Measurements from ENCODE around the gene ANGPTL2.

The ANGPTL2 gene

GRCh38 chr9:127136081-127136879, 13.8 kb upstream of the ANGPTL2 start:
- no peak for DNase-seq (ENCODE audit: low read depth)

DNA sequence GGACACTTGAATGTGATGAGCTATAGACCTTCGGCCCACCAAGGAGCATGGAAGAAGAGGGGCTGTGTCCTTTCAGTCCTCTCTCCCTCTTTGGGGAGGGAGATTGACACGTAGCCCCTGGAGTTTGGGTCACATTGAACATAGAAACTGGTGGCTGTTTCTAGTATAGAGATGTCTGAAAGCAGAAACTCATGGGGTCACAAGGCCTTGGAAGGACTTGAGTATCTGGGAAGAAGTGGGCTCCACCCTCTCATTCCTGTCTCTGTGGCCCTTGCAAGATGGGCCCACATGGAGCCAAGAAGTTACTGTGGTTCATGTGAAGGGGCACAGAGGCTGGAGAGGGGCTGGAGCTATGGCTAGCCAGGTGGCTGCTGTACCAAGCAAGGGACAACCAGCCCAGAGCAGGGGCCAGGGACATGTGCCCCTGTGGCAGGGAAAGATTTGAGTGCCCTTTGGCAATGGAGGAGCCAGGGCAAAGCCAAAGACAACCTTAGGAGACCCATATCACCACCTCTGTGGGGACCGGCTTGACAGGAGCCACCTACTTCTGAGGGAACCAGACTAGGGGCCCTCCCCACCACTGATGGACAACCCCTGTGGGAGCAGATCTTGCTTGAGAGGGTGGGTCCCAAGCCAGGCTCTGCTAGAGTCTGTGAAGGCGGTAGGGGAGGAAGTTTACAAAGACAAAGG, 12.8 kb upstream of the ANGPTL2 start:
- DNase-seq (ENCODE audit: low read depth) = no peak

DNA sequence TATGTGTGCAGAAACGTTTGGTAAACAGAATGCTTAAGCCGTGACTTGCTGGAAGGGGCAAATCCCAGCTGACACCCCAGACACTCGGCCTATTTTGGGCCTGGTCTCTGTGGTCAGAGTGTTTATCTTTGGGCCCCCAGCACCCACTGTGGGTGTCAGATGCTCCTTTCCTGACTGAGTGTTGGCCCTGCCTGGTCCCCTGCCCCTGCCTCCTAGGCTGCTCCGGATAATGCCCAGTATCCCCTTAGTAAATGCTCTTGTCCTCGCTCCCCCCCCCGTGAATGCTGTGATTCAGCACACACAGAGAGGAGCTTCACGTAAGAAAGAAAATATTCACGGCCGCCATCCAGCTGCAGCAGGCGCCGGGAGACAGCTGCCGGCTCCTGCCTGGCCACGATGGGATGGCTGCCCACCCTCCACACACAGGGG, 11.3 kb upstream of the ANGPTL2 start:
- DNase-seq (ENCODE audit: low read depth) = peak; percentile 78

DNA sequence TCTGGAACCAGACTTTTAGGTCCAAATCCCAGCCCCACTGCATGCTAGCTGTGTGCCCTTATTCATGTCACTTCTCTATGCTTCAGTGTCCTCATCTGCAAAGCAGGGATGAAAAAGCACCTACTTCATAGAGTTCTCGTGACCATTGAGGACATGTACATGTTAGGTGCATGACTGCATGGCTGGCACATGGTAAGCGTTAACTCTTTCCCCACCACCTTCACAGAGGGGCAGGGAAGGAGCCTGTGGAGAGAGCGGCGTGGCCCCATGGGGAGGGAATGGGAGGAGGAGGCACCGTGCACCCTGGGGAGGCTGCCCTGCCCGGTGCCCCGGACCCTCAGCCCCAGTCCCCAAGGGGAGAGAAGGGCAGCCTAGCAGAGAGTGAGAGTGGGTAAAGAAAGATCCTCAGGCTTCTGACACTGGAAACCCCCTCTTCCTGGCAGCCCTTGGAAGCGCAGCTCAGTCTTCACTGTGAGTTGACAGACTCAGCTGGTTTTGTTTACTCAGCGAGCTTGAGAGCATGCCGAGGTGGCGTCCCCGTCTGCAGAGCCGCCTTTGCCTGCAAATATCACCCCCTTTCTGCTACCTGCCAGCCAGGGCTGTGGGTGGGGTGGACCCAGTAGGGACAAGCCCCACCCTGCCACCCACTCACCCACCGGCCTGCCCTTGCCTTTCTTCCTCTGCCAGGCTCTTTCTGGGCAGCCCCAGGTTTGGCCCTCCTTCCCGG, 10.6 kb upstream of the ANGPTL2 start:
- peak; percentile 66 for DNase-seq (ENCODE audit: low read depth)

GRCh38 chr9:127132375-127132774, 9.9 kb upstream of the ANGPTL2 start:
- no peak for DNase-seq (ENCODE audit: low read depth)

GRCh38 chr9:127131871-127132270, 9.4 kb upstream of the ANGPTL2 start:
- DNase-seq (ENCODE audit: low read depth) = peak; percentile 88

- peak; percentile 87 for DNase-seq (ENCODE audit: low read depth)
These were observed 8.5 kb upstream of the ANGPTL2 start for GRCh38 chr9:127130661-127131538.

- DNase-seq (ENCODE audit: low read depth) = no peak
These were observed 7.8 kb upstream of the ANGPTL2 start for GRCh38 chr9:127130235-127130634.

DNA sequence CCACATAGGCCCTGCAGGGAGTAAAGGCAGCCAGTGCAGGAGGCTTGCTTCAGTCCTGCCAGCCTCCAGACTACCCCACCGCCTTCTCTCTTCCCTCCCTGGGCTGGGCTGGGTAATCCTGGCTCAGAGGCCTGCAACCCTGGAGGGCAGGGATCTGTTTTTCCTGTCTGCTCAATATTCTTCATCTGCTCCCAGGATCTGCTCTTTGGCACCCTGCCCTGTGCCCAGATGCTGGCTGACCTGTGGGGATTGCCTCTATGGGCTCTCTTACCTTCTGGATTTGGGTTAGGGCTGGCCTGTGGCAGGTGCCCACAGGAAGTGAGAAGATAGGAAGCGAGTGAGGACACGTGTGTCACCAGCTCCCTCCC, 7.3 kb upstream of the ANGPTL2 start:
- DNase-seq (ENCODE audit: low read depth) = no peak

GRCh38 chr9:127129073-127129717, 6.8 kb upstream of the ANGPTL2 start:
- no peak for DNase-seq (ENCODE audit: low read depth)

DNA sequence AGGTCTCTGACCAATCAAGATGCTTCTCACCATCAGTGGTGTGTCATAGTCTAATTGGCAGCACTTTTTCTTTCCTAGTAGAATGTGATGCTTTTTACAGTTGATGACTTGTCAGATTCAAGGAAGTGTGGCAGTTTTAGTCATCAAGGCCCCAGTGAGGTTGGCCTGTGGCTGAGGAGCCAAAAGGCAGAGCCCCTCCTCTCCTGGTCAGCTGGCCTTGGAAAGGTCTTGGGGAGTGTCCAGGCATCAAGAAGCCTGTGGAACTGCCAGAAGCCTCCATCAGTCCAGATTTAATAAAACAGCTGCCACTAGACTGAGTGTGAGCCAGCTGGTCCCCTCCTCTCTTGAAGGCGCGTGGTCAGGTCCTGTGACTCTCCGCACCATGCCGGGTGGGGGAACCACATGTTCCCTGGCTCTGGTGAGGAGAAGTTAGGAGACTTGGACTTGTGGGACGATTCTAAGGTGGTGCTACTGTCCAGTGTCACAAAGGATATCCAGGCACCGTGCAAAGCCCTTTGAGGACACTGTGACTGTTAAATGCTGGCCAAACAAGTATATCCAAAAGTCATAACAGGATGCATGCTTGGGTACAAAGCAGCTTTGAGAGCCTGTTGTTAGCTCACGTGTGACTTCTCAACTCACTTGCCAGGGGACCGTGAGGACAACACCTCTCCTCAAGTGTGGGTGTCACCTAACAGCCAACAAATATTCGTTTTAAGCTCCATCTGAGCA, 6.1 kb upstream of the ANGPTL2 start:
- peak; percentile 41 for DNase-seq (ENCODE audit: low read depth)

GRCh38 chr9:127126971-127127370, 4.5 kb upstream of the ANGPTL2 start:
- no peak for DNase-seq (ENCODE audit: low read depth)

DNA sequence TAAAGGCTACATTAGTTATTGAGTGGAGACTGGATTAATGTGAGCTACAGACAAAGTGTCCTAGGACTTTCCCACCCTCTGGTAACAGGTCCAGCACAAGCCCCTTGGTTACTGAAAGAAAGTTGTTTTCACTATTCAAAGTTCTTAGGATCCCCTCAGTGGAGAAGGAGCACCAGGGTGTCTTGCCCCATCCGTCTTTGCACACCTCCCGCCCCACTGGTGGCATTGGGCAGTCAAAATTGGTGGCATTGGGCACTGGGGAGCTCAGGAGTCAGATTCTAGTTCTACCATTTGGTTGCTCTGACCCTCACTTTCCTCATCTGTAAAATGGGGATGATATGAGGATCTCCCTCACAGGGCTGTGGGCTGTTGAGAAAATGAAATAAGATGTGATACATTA, 2.4 kb upstream of the ANGPTL2 start:
- DNase-seq (ENCODE audit: low read depth) = no peak

- no peak for DNase-seq (ENCODE audit: low read depth)
These were observed 1.7 kb upstream of the ANGPTL2 start for GRCh38 chr9:127124111-127124531.

DNA sequence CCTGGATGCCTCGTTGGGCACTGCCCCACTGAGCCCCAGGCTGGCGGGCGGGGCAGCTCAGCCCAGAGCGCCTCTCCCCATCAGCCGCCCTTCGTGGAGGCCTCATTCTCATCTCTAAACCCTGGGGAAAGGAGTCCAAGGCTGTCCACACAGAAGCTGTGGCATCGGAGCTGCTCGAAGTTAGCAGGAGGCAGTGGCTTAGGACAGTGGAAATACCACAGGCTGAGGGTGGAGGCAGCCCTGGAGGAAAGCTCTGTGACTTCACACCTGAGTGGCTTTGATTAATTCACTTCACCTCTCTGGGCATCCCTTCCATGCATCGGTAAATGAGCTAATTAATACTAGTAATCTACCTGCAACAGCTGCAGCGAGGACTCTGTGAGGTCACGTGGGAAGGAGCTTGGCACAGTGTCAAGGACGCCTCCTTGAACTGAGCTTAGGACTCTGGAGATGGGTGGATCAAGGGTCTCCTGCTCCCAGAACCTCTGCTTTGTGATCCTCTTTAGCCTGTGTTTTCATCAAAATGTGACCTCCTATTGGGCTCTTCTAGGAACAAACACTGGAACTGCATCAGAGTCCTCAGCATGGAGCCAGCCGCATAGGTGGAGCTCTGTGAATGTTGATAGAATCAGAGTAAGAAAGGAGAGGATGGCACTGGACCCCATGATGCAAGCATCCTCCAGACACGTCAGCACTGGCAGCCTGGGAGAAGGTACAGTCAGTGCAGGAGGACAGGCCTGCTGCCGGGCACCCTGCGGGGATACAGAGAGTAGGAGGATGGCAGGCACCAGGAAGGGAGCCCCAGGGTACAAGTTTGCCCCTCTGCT, 842 bp upstream of the ANGPTL2 start:
- no peak for DNase-seq (ENCODE audit: low read depth)

DNA sequence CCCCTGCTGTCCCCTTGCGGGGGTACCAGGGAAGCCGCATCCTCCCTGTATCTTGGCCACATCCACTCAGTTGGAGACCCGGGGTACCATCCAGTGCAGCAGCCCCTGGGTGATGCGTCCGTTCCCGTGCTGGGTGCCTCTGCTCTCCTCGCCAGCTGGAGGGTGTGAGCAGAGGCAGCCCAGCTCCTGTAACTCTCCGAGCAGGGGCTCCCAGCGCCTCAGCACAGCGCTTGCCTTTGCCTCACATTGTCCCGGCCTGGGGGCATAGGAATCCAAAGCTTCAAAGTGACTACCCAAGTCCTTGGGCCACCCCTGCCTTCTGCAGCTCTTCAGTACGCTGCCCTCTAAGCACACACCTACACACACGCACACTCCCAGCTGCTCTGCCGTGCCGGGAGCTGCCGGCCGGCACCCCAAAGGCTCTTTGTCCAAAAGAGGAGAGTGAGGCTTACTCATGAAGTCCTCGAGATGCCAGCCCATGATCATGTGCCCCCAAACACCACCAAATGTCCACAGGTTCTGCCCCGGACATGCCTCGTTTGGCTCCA, 733 bp downstream of the ANGPTL2 start:
- peak; percentile 41 for DNase-seq (ENCODE audit: low read depth)

GRCh38 chr9:127119320-127119709, 3.1 kb downstream of the ANGPTL2 start:
- DNase-seq (ENCODE audit: low read depth) = no peak

GRCh38 chr9:127118597-127119319, 3.7 kb downstream of the ANGPTL2 start:
- no peak for DNase-seq (ENCODE audit: low read depth)

GRCh38 chr9:127117801-127118200, 4.6 kb downstream of the ANGPTL2 start:
- no peak for DNase-seq (ENCODE audit: low read depth)

Data from ELR (cell line).